H1 (cell line): ENCODE results near the gene NTN4.

Experiments
- CEBPB ChIP-seq: IDR thresholded peaks from 2 replicates; pipeline ENCODE4 v1.6.1; 2012; ENCODE audit warnings: low read depth, low read length
- CHD7 ChIP-seq: fragments of 300-600 bp; sonication (generic); IDR thresholded peaks from 2 replicates; pipeline ENCODE4 v1.7.1; 2012; ENCODE audit warnings: low read length, moderate library complexity, mild to moderate bottlenecking, inconsistent platforms; ENCODE audit not compliant: insufficient replicate concordance
- CTCF ChIP-seq, 3 experiments: IDR thresholded peaks; 1 replicate in 2 of 3; 2 replicates in 1 of 3; pipeline versions ENCODE4 v1.5.1 to v1.6.1; 2011; ENCODE audit warnings: low read length in 3 of 3, mild to moderate bottlenecking in 3 of 3, inconsistent platforms in 2 of 3, low read depth in 1 of 3, moderate library complexity in 1 of 3; ENCODE audit not compliant: insufficient read depth in 1 of 3; ENCODE audit errors: control extremely low read depth in 1 of 3
- EZH2 ChIP-seq: fragments of 200-600 bp; sonication (generic); IDR thresholded peaks from 2 replicates; pipeline ENCODE4 v1.7.1; 2012; ENCODE audit warnings: low read depth, mild to moderate bottlenecking, moderate library complexity, low read length, inconsistent platforms; ENCODE audit not compliant: severe bottlenecking
- HDAC2 ChIP-seq, 2 experiments: fragments of 300-600 bp in 1 of 2; sonication (generic) in 1 of 2; IDR thresholded peaks; 2 replicates each; pipeline ENCODE4 v1.6.1; 2011 to 2012; ENCODE audit warnings: low read depth in 2 of 2, low read length in 2 of 2, mild to moderate bottlenecking in 2 of 2, moderate library complexity in 2 of 2, borderline replicate concordance in 1 of 2, inconsistent platforms in 1 of 2
- KDM5A ChIP-seq: fragments of 200-600 bp; IDR thresholded peaks from 2 replicates; pipeline ENCODE4 v1.7.1; 2012; ENCODE audit warnings: mild to moderate bottlenecking, low read length, inconsistent platforms, mixed read lengths
- POLR2A ChIP-seq, 2 experiments: IDR thresholded peaks; 1 replicate in 1 of 2; 2 replicates in 1 of 2; pipeline ENCODE4 v1.6.1; 2011; ENCODE audit warnings: low read depth in 2 of 2, low read length in 2 of 2, mild to moderate bottlenecking in 2 of 2; ENCODE audit errors: control extremely low read depth in 1 of 2
- SP2 ChIP-seq: IDR thresholded peaks from 2 replicates; pipeline ENCODE4 v1.6.1; 2012; ENCODE audit warnings: mild to moderate bottlenecking, low read length, inconsistent platforms
- TAF1 ChIP-seq: IDR thresholded peaks from 2 replicates; pipeline ENCODE4 v1.6.1; 2011; ENCODE audit warnings: mild to moderate bottlenecking, low read depth, low read length

GRCh38 chr12:95641299-95641952 is 149.1 kb downstream of the NTN4 start:
- TF ChIP-seq POLR2A (IDR thresholded peaks at IDR 0.05; ENCODE audit: control extremely low read depth in 1 of 2, low read depth in 2 of 2, low read length in 2 of 2) (no peak), CTCF (IDR thresholded peaks at IDR 0.05; ENCODE audit: control extremely low read depth in 1 of 3, insufficient read depth in 1 of 3, low read depth in 1 of 3, low read length in 3 of 3) (no peak), TAF1 (no peak), CEBPB (no peak), KDM5A (no peak), SP2 (no peak), HDAC2 (IDR thresholded peaks at IDR 0.05; ENCODE audit: borderline replicate concordance in 1 of 2, low read depth in 2 of 2, low read length in 2 of 2) (no peak), CHD7 (no peak), EZH2 (no peak)
